Measurements from ENCODE around the gene ERN1.

- TF ChIP-seq EZH2 (IDR thresholded peaks at IDR 0.05; ENCODE audit: borderline replicate concordance, low read depth, low read length, severe bottlenecking) (no peak), POLR2A (IDR thresholded peaks at IDR 0.05; ENCODE audit: low read depth, low read length) (peak; percentile 75), POLR2AphosphoS5 (IDR thresholded peaks at IDR 0.05; ENCODE audit: insufficient read depth, low read depth, low read length) (peak; percentile 80), MAX (IDR thresholded peaks at IDR 0.05; ENCODE audit: insufficient read depth, insufficient read length) (no peak), JUN (IDR thresholded peaks at IDR 0.05; ENCODE audit: borderline replicate concordance, insufficient read depth, insufficient read length, low read depth) (peak; percentile 78), GATA2 (IDR thresholded peaks at IDR 0.05; ENCODE audit: insufficient read depth, insufficient read length, low read depth, low read length) (peak; percentile 93)
- TF ChIP-seq, protein P1, sequence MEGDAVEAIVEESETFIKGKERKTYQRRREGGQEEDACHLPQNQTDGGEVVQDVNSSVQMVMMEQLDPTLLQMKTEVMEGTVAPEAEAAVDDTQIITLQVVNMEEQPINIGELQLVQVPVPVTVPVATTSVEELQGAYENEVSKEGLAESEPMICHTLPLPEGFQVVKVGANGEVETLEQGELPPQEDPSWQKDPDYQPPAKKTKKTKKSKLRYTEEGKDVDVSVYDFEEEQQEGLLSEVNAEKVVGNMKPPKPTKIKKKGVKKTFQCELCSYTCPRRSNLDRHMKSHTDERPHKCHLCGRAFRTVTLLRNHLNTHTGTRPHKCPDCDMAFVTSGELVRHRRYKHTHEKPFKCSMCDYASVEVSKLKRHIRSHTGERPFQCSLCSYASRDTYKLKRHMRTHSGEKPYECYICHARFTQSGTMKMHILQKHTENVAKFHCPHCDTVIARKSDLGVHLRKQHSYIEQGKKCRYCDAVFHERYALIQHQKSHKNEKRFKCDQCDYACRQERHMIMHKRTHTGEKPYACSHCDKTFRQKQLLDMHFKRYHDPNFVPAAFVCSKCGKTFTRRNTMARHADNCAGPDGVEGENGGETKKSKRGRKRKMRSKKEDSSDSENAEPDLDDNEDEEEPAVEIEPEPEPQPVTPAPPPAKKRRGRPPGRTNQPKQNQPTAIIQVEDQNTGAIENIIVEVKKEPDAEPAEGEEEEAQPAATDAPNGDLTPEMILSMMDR (IDR thresholded peaks at IDR 0.05; ENCODE audit: extremely low read depth in 1 of 2, insufficient read depth in 1 of 2, low read depth in 1 of 2, low read length in 2 of 2): peak; percentile 45 to 56
These were observed 42.6 kb upstream of the ERN1 start for GRCh38 chr17:64172510-64172909.
